CD4-positive, CD25-positive, alpha-beta regulatory T cell (primary cell): ENCODE results near the gene ENTPD1. TPM values are rescaled to one million over a fixed set of nuclear protein-coding genes. Genes with fewer than 3 reads are reported as not detected.
"Not testable (repeated sequence)": the region's sequence is repeated elsewhere in the genome, so short reads cannot be mapped to it uniquely, and the experiment has no call there.

Experiments used
- ATAC-seq, 2 donors: fragments of 150-1000 bp; cut with Tn5 transposase; one replicate each; pipeline ENCODE4 v1.10.0; 2021; ENCODE audit warnings: low read depth in 2 of 2, moderate number of reproducible peaks in 2 of 2, moderate library complexity in 1 of 2
- DNase-seq, 3 donors: peaks; one replicate each; pipeline versions ENCODE4 v3.0.0 to v3.0.0-alpha.2; 2012 to 2022; ENCODE audit warnings: mixed read lengths in 1 of 3
- H3K27ac ChIP-seq: one replicate; pipeline ENCODE4 v1.7.0; 2013; ENCODE audit warnings: mild to moderate bottlenecking, low read length; ENCODE audit not compliant: insufficient read depth, poor library complexity, severe bottlenecking
- H3K27me3 ChIP-seq: one replicate; pipeline ENCODE4 v1.7.0; 2013; ENCODE audit warnings: low read length; ENCODE audit not compliant: control insufficient read depth, insufficient read depth
- H3K36me3 ChIP-seq: one replicate; pipeline ENCODE4 v1.7.0; 2013; ENCODE audit warnings: mild to moderate bottlenecking, low read length, moderate library complexity; ENCODE audit not compliant: control insufficient read depth, insufficient read depth
- H3K4me1 ChIP-seq: 2 replicates; pipeline ENCODE4 v1.7.0; 2013; ENCODE audit warnings: mild to moderate bottlenecking, low read length; ENCODE audit not compliant: insufficient read depth, control insufficient read depth, poor library complexity, severe bottlenecking
- H3K4me3 ChIP-seq: one replicate; pipeline ENCODE4 v1.7.0; 2013; ENCODE audit warnings: low read depth, mild to moderate bottlenecking, low read length, moderate library complexity
- H3K9me3 ChIP-seq, 2 experiments: 1 replicate in 1 of 2; 2 replicates in 1 of 2; pipeline ENCODE4 v1.7.0; 2013; ENCODE audit warnings: low read length in 2 of 2, mild to moderate bottlenecking in 1 of 2, moderate library complexity in 1 of 2; ENCODE audit not compliant: control insufficient read depth in 2 of 2
- H3K27ac Mint-ChIP-seq, 3 donors: one replicate each; pipeline ENCODE4 v1.8.0; 2020 to 2022; ENCODE audit warnings: mild to moderate bottlenecking in 3 of 3, mixed read lengths in 3 of 3, moderate library complexity in 2 of 3
- H3K27me3 Mint-ChIP-seq: one replicate; pipeline ENCODE4 v1.8.0; 2022; ENCODE audit warnings: mild to moderate bottlenecking, mixed read lengths
- H3K36me3 Mint-ChIP-seq: one replicate; pipeline ENCODE4 v1.8.0; 2020; ENCODE audit warnings: mixed read lengths
- H3K4me1 Mint-ChIP-seq, 4 donors: one replicate each; pipeline ENCODE4 v1.8.0; 2020 to 2022; ENCODE audit warnings: mixed read lengths in 4 of 4, mild to moderate bottlenecking in 1 of 4
- H3K4me3 Mint-ChIP-seq, 4 donors: one replicate each; pipeline ENCODE4 v1.8.0; 2020 to 2022; ENCODE audit warnings: mild to moderate bottlenecking in 4 of 4, mixed read lengths in 4 of 4, moderate library complexity in 3 of 4
- H3K9me3 Mint-ChIP-seq, 7 donors: one replicate each; pipeline ENCODE4 v1.8.0; 2020 to 2022; ENCODE audit warnings: mixed read lengths in 7 of 7, mild to moderate bottlenecking in 3 of 7, moderate library complexity in 2 of 7
- polyA plus RNA-seq, 4 donors: library from polyadenylated mRNA; unstranded; fragments of 300-500 nt; fragmentation: Illumina TruSeq; gene quantifications; one replicate each; pipeline ENCODE4 v1.2.3, GENCODE V29; 2021
- total RNA-seq: library from RNA; stranded (reverse); gene quantifications from one replicate; pipeline ENCODE4 v1.2.3, GENCODE V29; 2022

ENTPD1 gene
- total and polyA plus RNA-seq, 5 donors from 2014 or later: 3.5 to 49.4 (median 25.7) TPM

GRCh38 chr10:95873139-95873538 is 117.2 kb downstream of the ENTPD1 start:
- H3K4me1 Mint-ChIP-seq: peaks cover 0 to 11% (median 2%) of the 10 kb centered on the region in 4 donors
- Histone ChIP-seq H3K27me3 (no peaks in the 10 kb centered on the region), H3K4me3 (no peak overlapping the region), H3K9me3 (no peaks in the 10 kb centered on the region), H3K27ac (no peak overlapping the region), H3K4me1 (no peaks in the 10 kb centered on the region), H3K36me3 (peaks cover 20% of the 10 kb centered on the region)
- peaks cover 0 to 4% (median 0%) of the 10 kb centered on the region in 7 donors for H3K9me3 Mint-ChIP-seq
- H3K36me3 Mint-ChIP-seq: peaks cover 47% of the 10 kb centered on the region
- H3K4me3 Mint-ChIP-seq: no peak overlapping the region
- DNase-seq (no peak), ATAC-seq (no peak)
- no peaks in the 10 kb centered on the region for H3K27me3 Mint-ChIP-seq
- no peak overlapping the region for H3K27ac Mint-ChIP-seq

DNA sequence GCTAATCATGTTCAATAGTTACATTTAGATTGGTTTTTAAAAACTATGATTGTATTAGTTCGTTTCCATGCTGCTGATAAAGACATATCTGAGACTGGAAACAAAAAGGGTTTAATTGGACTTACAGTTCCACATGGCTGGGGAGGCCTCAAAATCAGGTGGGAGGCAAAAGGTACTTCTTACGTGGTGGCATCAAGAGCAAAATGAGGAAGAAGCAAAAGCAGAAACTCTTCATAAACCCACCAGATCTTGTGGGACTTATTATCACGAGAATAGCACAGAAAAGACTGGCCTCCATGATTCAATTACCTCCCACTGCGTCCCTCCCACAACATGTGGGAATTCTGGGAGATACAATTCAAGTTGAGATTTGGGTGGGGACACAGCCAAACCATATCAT is 117.7 kb downstream of the ENTPD1 start:
- Mint-ChIP-seq H3K4me1 (peaks cover 0 to 11% (median 2%) of the 10 kb centered on the region in 4 donors), H3K27me3 (no peaks in the 10 kb centered on the region), H3K9me3 (peaks cover 0 to 4% (median 0%) of the 10 kb centered on the region in 7 donors), H3K27ac (peak overlapping the region in 1 of 3 donors; percentile 33), H3K4me3 (no peak overlapping the region), H3K36me3 (peaks cover 47% of the 10 kb centered on the region)
- DNase-seq (no peak), ATAC-seq (no peak)
- H3K4me3 ChIP-seq: no peak overlapping the region
- no peaks in the 10 kb centered on the region for H3K27me3 ChIP-seq
- no peak overlapping the region for H3K27ac ChIP-seq
- H3K4me1 ChIP-seq: no peaks in the 10 kb centered on the region
- H3K36me3 ChIP-seq: peaks cover 20% of the 10 kb centered on the region
- no peaks in the 10 kb centered on the region for H3K9me3 ChIP-seq

DNA sequence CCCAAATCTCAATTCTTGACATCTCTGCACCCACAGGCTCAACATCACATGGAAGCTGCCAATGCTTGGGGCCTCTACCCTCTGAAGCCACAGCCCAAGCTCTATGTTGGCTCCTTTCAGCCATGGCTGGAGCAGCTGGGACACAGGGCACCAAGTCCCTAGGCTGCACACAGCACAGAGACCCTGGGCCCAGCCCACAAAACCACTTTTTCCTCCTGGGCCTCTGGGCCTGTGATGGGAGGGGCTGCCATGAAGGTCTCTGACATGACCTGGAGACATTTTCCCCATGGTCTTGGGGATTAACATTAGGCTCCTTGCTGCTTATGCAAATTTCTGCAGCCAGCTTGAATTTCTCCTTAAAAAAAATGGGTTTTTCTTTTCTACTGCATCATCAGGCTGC is 118.8 kb downstream of the ENTPD1 start:
- peaks cover 20% of the 10 kb centered on the region for H3K36me3 ChIP-seq
- peaks cover 0 to 11% (median 2%) of the 10 kb centered on the region in 4 donors for H3K4me1 Mint-ChIP-seq
- H3K36me3 Mint-ChIP-seq: peaks cover 48% of the 10 kb centered on the region
- H3K27ac ChIP-seq, H3K27me3 ChIP-seq, H3K9me3 Mint-ChIP-seq, DNase-seq, H3K4me1 ChIP-seq, H3K4me3 ChIP-seq, H3K27me3 Mint-ChIP-seq, H3K27ac Mint-ChIP-seq, H3K4me3 Mint-ChIP-seq, H3K9me3 ChIP-seq, ATAC-seq: not testable (repeated sequence)

DNA sequence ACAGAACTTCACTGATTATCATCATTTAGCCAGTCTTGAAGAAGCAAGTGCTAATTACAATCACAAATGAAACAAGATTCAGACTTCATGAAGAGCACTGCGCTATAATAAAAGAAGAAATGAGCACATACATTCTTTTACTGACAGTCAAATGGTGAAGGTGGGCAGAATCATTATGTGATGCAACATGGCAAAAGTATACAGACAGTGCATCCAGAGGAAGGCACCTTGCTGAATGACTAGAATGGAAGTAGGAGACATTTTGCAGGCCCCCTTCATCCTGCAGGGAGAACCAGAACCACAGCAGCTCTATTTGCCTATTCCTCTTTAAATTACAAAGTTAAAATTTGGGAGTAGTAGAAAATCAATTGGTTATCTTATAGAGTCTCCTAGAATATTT is 120.8 kb downstream of the ENTPD1 start:
- H3K9me3 ChIP-seq: no peaks in the 10 kb centered on the region
- Mint-ChIP-seq H3K36me3 (peaks cover 45% of the 10 kb centered on the region), H3K9me3 (peaks cover 0 to 4% (median 0%) of the 10 kb centered on the region in 7 donors), H3K27ac (no peak overlapping the region), H3K4me1 (peaks cover 0 to 9% (median 2%) of the 10 kb centered on the region in 4 donors), H3K27me3 (no peaks in the 10 kb centered on the region), H3K4me3 (no peak overlapping the region)
- H3K27me3 ChIP-seq: no peaks in the 10 kb centered on the region
- H3K27ac ChIP-seq: no peak overlapping the region
- H3K4me1 ChIP-seq: no peaks in the 10 kb centered on the region
- peaks cover 16% of the 10 kb centered on the region for H3K36me3 ChIP-seq
- DNase-seq (no peak), ATAC-seq (no peak)
- no peak overlapping the region for H3K4me3 ChIP-seq

DNA sequence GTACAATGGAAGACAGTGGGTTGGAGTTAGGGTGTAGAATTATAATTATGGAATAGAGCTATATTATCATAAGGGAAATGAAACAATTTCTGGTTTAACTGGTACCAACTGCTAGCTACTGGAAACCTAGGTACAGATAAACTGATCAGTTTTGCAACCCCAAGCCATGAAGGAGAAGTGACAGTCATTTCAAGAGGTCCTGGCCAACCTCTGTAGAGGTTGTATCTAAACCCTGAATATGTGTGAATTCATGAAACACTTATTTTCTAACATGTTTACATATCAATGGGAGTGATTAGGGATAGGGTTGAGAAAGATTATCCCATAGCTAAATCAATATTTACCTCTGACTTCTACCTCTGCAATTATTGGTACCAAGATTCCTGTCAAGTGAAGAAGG is 121.9 kb downstream of the ENTPD1 start:
- Histone ChIP-seq H3K9me3 (no peaks in the 10 kb centered on the region), H3K27me3 (no peaks in the 10 kb centered on the region), H3K36me3 (peaks cover 4% of the 10 kb centered on the region), H3K4me1 (no peaks in the 10 kb centered on the region), H3K4me3 (no peak overlapping the region), H3K27ac (no peak overlapping the region)
- Mint-ChIP-seq H3K36me3 (peaks cover 40% of the 10 kb centered on the region), H3K4me3 (no peak overlapping the region), H3K4me1 (peaks cover 0 to 5% (median 2%) of the 10 kb centered on the region in 4 donors), H3K27me3 (no peaks in the 10 kb centered on the region), H3K9me3 (peaks cover 0 to 3% (median 0%) of the 10 kb centered on the region in 7 donors), H3K27ac (no peak overlapping the region)
- DNase-seq (no peak), ATAC-seq (no peak)

DNA sequence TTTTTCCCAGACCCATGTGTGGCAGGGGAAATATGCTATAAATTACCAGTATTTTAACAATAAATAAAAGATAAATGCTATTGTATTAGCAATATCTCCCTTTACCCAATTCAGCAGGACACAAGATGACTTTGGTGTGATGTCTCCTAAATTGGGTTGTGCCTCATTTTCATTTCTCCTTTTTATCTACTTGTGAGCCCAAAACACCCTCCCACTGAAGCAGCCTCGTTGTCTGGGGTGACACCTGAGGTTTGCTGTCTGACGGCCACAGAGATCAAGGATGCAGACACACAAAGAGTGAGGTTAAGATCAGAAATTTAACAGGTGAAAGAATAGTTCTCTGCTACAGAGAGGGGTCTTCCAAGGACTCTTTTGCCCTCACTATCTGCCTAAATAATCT is 124.7 kb downstream of the ENTPD1 start:
- ATAC-seq (no peak), DNase-seq (no peak)
- H3K4me3 Mint-ChIP-seq: no peak overlapping the region
- no peaks in the 10 kb centered on the region for H3K27me3 Mint-ChIP-seq
- Histone ChIP-seq H3K36me3 (no peaks in the 10 kb centered on the region), H3K27ac (no peak overlapping the region), H3K4me1 (no peaks in the 10 kb centered on the region), H3K9me3 (no peaks in the 10 kb centered on the region), H3K4me3 (no peak overlapping the region), H3K27me3 (no peaks in the 10 kb centered on the region)
- peak overlapping the region in 1 of 3 donors; percentile 26 for H3K27ac Mint-ChIP-seq
- peaks cover 20% of the 10 kb centered on the region for H3K36me3 Mint-ChIP-seq
- H3K9me3 Mint-ChIP-seq: no peaks in the 10 kb centered on the region
- H3K4me1 Mint-ChIP-seq: peaks cover 0 to 5% (median 0%) of the 10 kb centered on the region in 4 donors

DNA sequence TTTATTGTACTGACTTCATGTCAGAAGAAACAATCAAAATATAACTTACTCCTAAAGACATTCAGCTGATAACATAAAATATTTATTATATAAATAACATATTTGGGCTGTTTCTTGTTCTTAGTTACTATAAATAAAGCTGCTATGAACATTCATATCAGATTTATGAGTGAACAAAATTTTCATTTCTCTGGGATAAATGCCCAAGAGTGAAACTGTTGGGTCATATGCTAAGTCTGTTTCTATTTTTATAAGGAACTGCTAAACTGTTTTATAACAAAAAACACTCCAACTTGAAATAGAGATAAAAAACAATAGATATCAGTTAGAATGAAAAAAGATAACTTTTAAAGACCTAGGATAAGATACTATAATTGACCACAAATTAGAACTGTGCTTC is 125.4 kb downstream of the ENTPD1 start:
- H3K9me3 Mint-ChIP-seq: no peaks in the 10 kb centered on the region
- no peaks in the 10 kb centered on the region for H3K9me3 ChIP-seq
- ATAC-seq (no peak), DNase-seq (no peak)
- H3K36me3 Mint-ChIP-seq: peaks cover 18% of the 10 kb centered on the region
- no peaks in the 10 kb centered on the region for H3K36me3 ChIP-seq
- no peaks in the 10 kb centered on the region for H3K27me3 Mint-ChIP-seq
- no peak overlapping the region for H3K4me3 Mint-ChIP-seq
- H3K27me3 ChIP-seq: no peaks in the 10 kb centered on the region
- H3K4me1 ChIP-seq: no peaks in the 10 kb centered on the region
- peaks cover 0 to 4% (median 0%) of the 10 kb centered on the region in 4 donors for H3K4me1 Mint-ChIP-seq
- no peak overlapping the region for H3K4me3 ChIP-seq
- no peak overlapping the region for H3K27ac ChIP-seq
- no peak overlapping the region for H3K27ac Mint-ChIP-seq

DNA sequence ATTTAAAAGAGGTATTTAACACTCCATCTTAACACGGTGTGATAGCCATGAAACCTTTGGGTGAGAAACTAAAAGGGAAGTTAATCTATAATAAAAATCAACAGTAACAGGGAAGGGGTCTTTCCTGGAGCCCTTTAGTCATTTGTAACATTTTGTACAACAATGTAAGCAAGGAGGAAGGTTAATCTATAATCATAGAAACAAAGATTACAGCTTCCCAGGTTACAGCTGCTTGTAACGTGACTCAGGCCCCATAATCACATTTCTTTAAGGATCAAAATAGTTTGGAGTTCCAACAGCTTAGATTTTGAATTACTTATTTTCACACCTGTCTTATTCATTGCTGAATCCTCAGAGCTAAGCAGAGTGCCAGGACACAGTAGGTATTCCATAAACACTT is 133.9 kb downstream of the ENTPD1 start:
- Mint-ChIP-seq H3K4me1 (peaks cover 0 to 9% (median 0%) of the 10 kb centered on the region in 4 donors), H3K9me3 (no peaks in the 10 kb centered on the region), H3K27ac (no peak overlapping the region), H3K4me3 (no peak overlapping the region), H3K27me3 (no peaks in the 10 kb centered on the region), H3K36me3 (peaks cover 46% of the 10 kb centered on the region)
- no peaks in the 10 kb centered on the region for H3K9me3 ChIP-seq
- no peak overlapping the region for H3K4me3 ChIP-seq
- ATAC-seq (no peak), DNase-seq (no peak)
- peaks cover 2% of the 10 kb centered on the region for H3K36me3 ChIP-seq
- H3K27me3 ChIP-seq: no peaks in the 10 kb centered on the region
- H3K4me1 ChIP-seq: no peaks in the 10 kb centered on the region
- no peak overlapping the region for H3K27ac ChIP-seq
